Endometrium (tissue), 2 donors: ENCODE measurements around the gene ILDR1.

Source experiments
- FAIRE-seq: peaks from 2 replicates; lab custom pipeline; 2012; peaks lifted over from hg19 to GRCh38; lab: Jason Lieb, UNC
- donor health status: control.
- donor health status: control.

The ILDR1 gene

GRCh38 chr3:121992601-121993560 lies 29.2 kb downstream of the ILDR1 start:
- no peak for FAIRE-seq

- FAIRE-seq = no peak
These were observed 32.1 kb downstream of the ILDR1 start for GRCh38 chr3:121989943-121990342.

- FAIRE-seq = no peak
These were observed 33.9 kb downstream of the ILDR1 start for GRCh38 chr3:121988146-121988545.

GRCh38 chr3:121985846-121986245 lies 36.2 kb downstream of the ILDR1 start:
- FAIRE-seq = no peak

- no peak for FAIRE-seq
These were observed 40.6 kb downstream of the ILDR1 start for GRCh38 chr3:121981473-121981872.

- no peak for FAIRE-seq
These were observed 41.6 kb downstream of the ILDR1 start for GRCh38 chr3:121980450-121980796.

GRCh38 chr3:121979734-121980449 lies 42.2 kb downstream of the ILDR1 start:
- peak; percentile 46 for FAIRE-seq

GRCh38 chr3:121979246-121979645 lies 42.8 kb downstream of the ILDR1 start:
- FAIRE-seq = no peak

GRCh38 chr3:121976727-121977126 lies 45.3 kb downstream of the ILDR1 start:
- FAIRE-seq = no peak

- no peak for FAIRE-seq
These were observed 46.2 kb downstream of the ILDR1 start for GRCh38 chr3:121975702-121976302.

GRCh38 chr3:121974601-121975111 lies 47.4 kb downstream of the ILDR1 start:
- no peak for FAIRE-seq

- FAIRE-seq = no peak
These were observed 52.0 kb downstream of the ILDR1 start for GRCh38 chr3:121970047-121970446.

- FAIRE-seq = no peak
These were observed 52.4 kb downstream of the ILDR1 start for GRCh38 chr3:121969631-121970030.

GRCh38 chr3:121963608-121964007 lies 58.4 kb downstream of the ILDR1 start:
- no peak for FAIRE-seq

- no peak for FAIRE-seq
These were observed 59.6 kb downstream of the ILDR1 start for GRCh38 chr3:121962443-121962842.

- FAIRE-seq = no peak
These were observed 60.8 kb downstream of the ILDR1 start for GRCh38 chr3:121961283-121961682.

- FAIRE-seq = no peak
These were observed 63.2 kb downstream of the ILDR1 start for GRCh38 chr3:121958801-121959200.

- no peak for FAIRE-seq
These were observed 64.2 kb downstream of the ILDR1 start for GRCh38 chr3:121957674-121958415.

GRCh38 chr3:121956363-121956762 lies 65.7 kb downstream of the ILDR1 start:
- FAIRE-seq = no peak

- FAIRE-seq = no peak
These were observed 70.6 kb downstream of the ILDR1 start for GRCh38 chr3:121951291-121951919.

- no peak for FAIRE-seq
These were observed 73.4 kb downstream of the ILDR1 start for GRCh38 chr3:121948641-121949040.

- no peak for FAIRE-seq
These were observed 78.6 kb downstream of the ILDR1 start for GRCh38 chr3:121943431-121943830.
